GM18507 (cell line): ENCODE measurements around the gene ACSBG1.
"Not testable (repeated sequence)": the region's sequence is repeated elsewhere in the genome, so short reads cannot be mapped to it uniquely, and the experiment has no call there.

Experiments
- DNase-seq: peaks from one replicate; pipeline ENCODE4 v3.0.0; 2011; ENCODE audit warnings: low read depth; ENCODE audit not compliant: insufficient read length; ENCODE audit errors: extremely low spot score
- FAIRE-seq: peaks from 2 replicates; lab custom pipeline; 2011; peaks lifted over from hg19 to GRCh38; lab: Jason Lieb, UNC

ACSBG1 gene

DNA sequence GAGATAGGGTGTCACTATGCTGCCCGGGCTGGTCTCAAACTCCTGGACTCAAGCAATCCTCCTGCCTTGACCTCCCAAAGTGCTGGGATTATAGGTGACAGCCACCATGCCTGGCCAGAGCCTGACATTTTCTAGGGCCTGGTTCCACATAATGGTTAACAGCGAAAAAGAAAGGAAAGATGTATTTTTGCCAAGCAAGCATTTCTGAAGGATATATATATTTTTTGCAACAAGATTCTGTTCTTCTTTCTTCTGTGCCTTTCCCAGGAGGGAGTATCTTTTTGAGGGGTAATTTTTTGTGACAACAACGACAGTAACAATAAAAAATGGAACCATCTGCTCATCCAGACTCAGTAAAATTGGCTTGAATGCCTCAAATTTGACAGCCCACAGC is 21.7 kb upstream of the ACSBG1 start:
- DNase-seq: no peak
- FAIRE-seq: no peak

DNA sequence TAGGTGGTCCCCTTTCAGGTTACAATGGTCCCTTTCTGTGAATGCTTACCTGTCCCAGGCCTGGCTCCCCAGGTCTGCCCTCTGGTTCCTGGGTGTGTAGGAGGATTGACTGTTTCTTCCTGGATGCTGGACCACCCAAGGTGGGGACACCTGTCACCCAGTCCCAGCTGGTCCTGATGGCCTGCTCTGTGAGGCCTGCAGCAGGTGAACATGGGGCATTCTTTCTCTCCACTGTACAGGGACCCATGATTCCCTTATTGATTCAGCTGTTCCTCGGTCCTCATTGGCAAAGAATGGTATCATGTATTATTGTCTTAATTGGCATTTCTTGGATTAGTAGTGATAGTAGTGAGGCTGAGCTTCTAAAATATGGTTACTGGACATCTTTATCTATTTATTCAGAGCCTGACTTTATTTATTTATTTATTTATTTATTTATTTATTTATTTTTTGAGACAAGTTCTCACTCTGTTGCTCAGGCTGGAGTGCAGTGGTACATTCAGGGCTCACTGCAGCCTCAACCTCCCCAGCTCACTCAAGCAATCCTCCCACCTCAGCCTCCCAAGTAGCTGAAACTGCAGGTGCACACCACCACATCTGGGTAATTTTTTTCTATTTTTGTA is 21.2 kb upstream of the ACSBG1 start:
- FAIRE-seq (no peak), DNase-seq (no peak)

DNA sequence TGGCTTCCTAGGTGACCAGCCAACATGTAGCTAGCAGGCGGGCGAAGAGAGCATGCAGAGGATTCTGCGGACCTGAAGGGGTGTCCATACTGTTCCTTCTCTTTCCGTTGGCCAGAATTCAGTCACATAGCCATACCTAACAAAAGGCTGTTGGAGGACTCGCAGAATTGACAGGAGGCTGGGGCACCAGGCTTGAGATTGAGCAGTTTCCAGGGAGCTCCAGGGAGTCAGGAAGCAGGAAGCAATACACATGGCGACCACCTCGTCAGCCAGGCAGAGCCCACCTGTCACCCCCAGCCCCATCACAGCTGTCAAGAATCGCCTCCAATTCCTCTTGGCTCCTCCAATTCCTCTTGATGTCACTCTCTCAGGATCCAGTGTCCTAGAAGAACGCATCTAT is 16.8 kb upstream of the ACSBG1 start:
- no peak for FAIRE-seq
- no peak for DNase-seq

DNA sequence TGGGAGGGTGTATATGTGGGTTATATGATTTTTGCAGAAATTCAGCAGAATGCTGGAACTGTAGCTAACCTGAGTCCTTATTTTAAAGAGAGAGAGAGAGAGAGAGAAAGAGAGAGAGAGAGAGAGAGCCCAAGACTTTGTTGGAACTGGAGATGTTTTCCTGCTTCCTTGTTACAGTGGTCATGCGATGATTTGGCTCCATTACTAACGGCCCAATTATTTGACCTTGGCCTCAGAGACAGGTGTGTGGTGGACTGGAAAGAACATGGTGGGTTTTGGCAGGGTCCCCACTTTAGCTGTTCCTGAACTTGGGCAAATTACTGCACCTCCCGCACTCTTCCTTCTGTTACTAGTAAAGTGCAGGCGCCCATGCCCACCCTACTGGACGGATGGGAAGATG is 14.8 kb upstream of the ACSBG1 start:
- no peak for FAIRE-seq

DNA sequence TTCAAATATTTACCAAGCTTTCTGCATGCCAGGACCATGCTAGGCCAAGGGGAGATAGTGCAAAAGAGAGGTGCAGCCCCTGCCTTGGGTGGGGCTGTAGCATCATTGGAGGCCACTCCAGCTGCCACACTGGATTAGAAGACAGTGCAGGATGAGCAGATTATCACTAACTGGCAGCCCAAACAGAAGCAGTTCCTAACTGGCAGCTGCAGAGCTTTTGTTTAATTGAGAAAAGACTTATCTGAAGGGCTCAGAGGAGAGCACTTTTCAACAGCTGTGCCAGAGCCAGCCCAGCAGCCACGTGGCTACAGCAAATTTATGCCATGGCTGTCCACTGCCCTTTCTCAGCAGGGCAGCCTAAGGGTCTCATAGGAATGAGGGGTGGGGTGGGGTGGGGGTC is 13.5 kb upstream of the ACSBG1 start:
- DNase-seq (no peak), FAIRE-seq (no peak)

More for the DNA sequence above, 14.8 kb upstream of the ACSBG1 start:
- DNase-seq: no peak

DNA sequence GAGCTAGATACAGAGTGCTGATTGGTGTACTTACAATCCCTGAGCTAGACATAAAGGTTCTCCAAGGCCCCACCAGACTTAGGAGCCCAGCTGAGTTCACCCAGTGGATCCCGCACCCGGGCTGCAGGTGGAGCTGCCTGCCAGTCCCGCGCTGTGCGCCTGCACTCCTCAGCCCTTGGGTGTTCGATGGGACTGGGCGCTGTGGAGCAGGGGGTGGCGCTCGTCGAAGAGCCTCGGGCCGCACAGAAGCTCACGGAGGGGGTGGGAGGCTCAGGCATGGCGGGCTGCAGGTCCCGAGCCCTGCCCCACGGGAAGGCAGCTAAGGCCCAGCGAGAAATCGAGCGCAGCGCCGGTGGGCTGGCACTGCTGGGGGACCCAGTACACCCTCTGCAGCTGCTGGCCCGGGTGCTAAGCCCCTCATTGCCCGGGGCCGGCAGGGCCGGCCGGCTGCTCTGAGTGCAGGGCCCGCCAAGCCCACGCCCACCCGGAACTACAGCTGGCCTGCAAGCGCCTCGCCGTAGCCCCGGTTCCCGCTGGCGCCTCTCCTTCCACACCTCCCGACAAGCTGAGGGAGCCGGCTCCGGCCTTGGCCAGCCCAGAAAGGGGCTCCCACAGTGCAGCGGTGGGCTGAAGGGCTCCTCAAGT is 11.7 kb upstream of the ACSBG1 start:
- DNase-seq, FAIRE-seq: not testable (repeated sequence)

DNA sequence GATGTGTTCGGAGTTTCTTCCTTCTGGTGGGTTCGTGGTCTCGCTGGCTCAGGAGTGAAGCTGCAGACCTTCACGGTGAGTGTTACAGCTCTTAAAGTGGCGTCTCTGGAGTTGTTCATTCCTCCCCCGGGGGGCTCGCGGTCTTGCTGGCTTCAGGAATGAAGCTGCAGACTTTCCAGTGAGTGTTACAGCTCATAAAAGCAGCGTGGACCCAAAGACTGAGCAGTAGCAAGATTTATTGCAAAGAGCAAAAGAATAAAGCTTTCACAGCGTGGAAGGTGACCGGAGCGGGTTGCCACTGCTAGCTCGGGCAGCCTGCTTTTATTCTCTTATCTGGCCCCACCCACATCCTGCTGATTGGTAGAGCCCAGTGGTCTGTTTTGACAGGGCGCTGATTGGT is 11.0 kb upstream of the ACSBG1 start:
- not testable (repeated sequence) for DNase-seq, FAIRE-seq

DNA sequence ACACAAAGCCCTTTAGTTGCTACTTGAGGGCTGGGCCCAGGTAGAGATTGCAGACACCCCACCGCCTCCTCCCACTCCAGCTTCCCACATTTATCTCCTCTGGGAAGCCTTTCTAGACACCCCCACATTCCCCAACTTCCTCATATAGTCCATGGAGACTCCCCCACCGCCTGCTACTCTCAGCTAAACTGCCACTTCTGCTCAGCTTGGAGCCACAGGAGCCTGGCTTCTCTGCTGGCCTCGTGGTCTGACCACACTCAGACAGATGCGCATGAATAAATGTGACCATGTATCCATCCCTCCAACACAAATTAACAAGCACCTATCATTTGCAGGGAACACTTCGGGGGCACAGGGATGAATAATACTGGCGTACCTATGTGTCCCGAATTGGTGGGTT is 10.5 kb upstream of the ACSBG1 start:
- DNase-seq (no peak), FAIRE-seq (no peak)

DNA sequence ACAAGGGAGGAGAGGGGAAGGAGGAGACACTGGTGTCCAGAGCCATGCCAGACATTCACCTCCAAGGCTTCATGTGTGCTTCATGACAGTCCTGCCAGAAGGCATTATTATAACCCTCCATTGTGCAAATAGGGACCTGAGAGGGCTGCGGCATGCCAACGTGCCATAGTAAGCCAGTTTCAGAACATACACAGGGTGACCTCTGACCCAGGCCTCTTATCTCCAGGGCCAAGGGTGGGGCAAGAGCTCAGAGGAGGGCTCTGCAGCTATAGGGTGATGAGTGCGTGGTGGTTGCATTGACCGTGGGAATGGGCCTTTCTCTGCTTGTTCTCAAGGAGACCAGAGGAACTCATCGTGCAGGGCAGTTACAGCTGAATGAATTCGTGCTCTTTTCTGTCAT is 9.7 kb upstream of the ACSBG1 start:
- FAIRE-seq (no peak), DNase-seq (no peak)

DNA sequence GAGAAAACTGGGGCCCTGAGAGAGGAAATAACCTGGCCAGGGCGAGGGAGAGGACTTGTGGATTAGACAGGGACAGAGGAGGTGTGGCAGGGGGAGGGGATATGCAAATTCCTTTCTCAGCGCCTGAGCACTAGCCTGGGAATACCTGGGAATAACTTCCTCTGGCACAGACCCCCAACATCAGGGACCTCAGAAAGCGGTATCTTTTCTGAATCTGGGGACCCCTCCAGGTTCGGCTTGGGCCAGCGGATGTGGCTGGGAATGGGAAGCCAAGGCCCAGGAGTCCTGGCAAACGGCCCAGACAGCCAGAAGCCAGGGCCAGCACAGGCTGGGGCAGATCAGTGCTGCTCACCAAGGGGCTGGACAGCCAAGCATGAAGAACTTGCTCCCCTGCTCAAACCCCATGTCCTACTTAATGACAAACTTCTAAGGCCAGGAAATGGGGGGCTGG is 9.2 kb upstream of the ACSBG1 start:
- no peak for DNase-seq
- no peak for FAIRE-seq

DNA sequence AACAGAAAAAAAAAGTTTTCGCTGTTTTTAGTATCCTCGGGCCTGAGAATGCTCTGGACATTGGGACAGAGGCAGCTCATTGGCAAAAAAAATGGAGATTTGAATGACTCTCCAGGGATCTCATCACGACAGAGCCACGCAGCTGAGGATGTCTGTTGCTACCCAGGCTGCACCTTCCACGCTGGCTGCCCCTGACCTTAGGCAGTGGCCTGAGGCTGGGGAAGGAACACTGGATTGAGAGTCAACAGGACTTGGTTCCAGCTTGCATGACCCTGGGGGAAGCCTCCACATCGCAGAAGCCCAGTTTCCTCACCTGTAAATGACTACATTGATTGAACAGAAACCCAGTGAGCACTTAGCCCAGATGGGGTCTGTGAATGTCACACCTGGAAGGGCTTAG is 8.7 kb upstream of the ACSBG1 start:
- DNase-seq (no peak), FAIRE-seq (no peak)

DNA sequence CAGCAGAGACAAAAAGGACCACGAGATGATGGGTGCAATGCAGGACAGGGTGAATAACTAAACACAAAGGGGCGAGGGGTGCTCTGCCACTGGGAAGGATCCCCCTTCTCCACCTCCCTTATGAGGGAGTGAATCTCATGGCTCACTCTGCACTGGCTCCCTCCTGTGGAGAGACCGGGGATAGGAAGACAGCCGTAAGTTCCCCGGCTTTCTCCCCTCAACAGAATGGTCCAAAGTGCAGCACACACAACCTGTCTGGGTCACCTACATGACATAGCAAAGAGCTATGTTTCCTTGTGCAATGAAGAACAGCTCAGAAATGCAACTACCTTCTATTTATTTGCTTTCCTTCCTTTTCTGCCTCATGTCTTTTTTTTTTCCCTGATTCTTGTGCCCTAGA is 7.8 kb upstream of the ACSBG1 start:
- no peak for DNase-seq
- no peak for FAIRE-seq

DNA sequence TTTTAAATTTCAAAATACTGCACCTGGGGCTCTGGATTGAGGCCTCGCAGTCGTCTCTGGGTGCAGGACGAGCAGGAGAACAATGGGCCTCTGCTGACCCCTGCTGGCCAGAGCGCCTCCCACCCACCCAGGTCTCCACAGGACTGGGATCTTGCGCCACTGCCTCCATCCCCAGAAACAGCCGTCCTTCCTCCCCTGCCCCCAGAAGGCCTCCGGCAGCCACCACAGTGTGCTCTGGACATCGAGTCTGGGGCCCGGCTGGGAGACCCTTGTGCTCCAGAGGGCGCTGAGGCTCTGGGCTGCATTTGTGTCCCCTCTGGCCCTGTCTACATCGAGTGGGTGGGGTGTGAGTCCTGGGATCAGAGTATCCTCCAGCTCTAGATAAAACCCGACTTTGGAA is 6.7 kb upstream of the ACSBG1 start:
- DNase-seq: peak; percentile 85

DNA sequence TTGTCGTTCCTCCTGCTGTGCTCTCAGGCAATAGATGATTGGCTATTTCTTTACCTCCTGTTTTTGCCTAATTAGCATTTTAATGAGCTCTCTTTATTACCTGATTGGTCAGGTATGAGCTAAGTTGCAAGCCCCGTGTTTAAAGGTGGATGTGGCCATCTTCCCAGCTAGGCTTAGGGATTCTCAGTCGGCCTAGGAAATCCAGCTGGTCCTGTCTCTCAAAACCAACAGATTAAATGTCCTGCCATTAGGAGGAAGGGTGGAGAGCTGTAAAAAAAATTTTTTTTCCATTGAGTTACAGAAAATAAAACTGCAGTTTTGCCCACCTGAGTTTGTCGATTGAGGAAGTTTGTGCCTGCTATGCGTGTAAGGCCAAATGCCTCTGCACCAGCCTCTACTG is 5.4 kb upstream of the ACSBG1 start:
- no peak for FAIRE-seq
- no peak for DNase-seq

More for the DNA sequence above, 6.7 kb upstream of the ACSBG1 start:
- FAIRE-seq: peak; percentile 72

DNA sequence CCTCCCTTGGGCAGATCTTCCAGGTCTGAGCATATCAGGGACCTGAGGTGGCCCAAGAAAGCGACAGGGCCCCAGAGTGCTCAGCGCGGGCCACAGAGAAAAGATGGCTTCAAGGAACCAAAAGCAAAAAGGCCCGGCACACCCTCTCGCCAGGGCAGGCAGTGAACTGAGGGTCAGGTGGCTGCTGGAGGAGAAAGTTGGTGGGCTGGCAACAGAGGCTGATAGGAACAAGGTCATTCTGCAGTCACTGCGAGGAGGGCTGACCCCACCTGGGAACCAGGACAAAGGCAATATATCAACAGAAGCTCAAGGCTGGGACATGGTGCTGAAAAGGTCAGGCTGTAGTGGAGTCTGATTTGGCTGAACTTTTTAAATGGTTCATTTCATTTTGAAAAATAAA is 2.8 kb upstream of the ACSBG1 start:
- no peak for FAIRE-seq
- DNase-seq: no peak

DNA sequence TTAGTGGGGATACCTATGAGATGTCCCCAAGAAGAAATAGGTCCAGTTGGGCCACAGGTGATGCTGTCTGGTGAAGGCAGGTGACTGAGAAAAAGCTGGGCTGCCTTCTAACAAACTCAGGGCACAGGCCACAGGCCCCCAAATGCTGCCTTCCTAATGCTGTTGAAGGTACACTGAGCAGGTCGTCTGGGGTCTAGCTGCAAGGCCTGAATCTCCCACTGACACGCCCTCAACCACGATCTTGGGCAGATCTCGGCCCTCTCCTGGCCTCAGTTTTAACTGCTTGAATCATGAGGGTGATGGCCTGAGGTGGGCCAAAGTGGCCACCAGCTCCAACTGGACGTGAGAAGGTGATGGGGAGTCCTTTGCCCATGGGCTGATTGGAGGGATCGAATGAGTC is 2.1 kb upstream of the ACSBG1 start:
- no peak for FAIRE-seq
- no peak for DNase-seq

DNA sequence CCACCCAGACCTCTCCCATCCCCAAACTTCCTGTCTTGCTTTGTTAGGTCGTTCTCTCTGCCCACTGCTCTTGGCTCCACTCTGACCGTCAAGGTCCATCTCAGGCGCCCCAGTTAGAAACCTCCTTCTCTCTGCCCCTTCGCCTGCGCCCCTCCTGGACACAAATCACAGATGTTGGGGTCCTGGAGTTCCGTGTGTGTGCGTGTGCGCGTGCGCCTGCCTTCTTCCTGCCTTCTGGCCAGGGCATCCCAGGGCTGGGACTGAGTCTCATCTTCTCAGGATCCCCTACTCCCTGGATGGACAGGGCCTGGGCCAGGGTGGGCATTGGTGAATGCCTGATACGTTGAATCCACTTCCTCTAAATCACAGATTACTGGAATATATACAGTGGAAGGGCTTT is 869 bp downstream of the ACSBG1 start:
- FAIRE-seq (no peak), DNase-seq (no peak)

DNA sequence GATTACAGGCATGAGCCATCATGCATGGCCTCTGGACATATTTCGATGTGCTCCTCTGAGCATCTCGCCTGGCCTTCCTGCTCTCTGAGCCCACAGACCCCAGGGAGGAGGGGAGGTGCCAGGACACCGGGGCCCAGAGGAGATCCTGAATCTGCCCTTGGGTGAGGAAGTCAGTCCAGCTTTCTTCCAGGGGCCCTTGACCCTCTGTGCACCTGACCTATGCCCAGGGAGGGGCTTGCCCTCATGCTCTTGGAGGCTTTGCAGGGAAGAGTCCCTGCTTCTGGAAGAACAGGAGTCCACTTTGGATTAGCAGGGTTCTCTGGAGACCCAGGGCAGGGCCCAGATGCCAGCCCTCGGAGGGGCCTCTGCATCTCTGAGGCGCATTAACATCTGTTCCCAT is 1.4 kb downstream of the ACSBG1 start:
- DNase-seq (no peak), FAIRE-seq (no peak)

DNA sequence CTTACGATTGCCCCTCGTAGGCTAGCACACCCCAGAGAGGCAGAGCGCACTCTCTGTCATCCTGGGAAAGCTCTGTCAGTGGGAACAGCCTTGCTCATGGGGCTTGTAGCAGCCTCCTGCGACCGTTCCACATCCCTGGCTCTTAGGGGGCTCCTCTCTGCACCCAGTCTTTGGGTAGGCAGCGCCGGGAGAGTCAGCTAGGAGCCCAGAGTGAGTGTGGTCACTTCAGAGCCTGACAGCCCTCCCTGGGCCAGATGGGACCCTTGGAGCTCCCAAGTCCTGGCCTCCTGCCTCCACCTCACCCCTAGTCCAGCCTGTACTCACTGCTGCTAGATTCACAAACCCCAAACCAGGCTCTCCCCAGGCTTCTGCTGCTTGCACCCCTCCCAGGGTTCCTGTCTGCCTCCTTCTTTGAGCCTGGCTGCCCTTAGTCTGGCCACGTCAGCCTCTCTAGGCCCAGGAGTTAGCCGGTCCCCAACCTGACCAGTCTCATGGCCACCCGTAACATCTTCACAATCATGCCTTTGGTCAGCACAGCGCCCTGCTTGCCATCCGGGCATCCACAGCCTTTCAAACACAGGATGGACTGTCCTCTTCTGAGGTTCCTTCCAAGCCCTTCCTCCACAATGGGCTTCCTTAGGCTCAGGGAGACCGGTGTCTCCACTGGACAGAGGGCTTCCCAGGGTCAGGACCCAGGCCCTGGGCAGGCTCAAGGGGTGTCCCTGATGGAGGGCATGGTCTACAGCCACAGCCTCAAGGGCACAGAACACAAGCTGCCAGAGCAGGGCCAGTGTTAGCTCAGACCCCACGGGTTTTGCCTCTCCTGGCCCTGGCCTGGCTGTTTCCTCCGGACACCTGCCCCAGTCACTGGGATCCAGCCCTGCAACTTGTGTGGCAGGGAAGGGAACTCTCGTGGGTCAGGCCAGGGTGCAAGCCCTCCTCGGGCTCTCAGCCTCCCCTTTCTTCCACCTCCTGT is 4.6 kb downstream of the ACSBG1 start:
- FAIRE-seq (no peak), DNase-seq (no peak)

DNA sequence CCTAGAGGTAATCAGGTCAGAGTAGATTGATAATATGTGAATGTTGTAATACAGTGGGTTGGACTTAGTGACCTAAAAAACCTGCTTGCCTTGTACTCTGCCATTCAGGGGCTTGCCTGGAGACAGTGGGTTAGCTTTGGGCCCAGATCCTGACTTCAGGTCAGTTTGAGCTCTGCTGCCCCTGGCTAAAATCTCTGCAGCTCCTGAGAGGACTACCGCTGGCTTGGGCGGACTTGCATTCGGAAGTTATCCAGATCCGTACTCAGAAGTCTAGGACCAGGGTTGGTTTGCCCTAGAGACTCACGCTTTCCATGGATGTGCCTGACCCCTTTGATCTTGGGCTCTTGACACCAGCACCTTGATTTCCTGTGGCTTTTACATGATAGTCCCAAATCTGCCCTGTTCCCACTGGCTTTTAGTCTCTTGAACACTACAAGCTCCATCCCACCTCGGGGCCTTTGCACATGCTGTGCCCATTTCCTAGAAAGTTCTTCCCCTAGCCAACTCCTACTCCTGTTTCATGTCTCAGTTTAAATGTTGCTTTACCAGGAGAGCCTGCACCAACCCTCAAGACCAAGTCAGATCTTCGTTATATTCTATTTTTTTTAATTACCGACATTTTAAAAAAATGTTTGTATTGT is 5.9 kb downstream of the ACSBG1 start:
- FAIRE-seq (no peak), DNase-seq (no peak)
